DOHH2 (cell line): ENCODE results near the gene CXXC5.

Source experiments
- H3F3A ChIP-seq: fragments of 200-600 bp; sonication (generic), shearing (Covaris generic); 2 replicates; pipeline ENCODE4 v1.6.0; 2016; ENCODE audit warnings: antibody characterized with exemption, mild to moderate bottlenecking; ENCODE audit not compliant: control insufficient read depth, insufficient read depth
- H3K27ac ChIP-seq: fragments of 200-600 bp; sonication (generic); 2 replicates; pipeline ENCODE4 v1.5.1; 2014; ENCODE audit warnings: low read depth, mild to moderate bottlenecking, low read length, moderate library complexity
- H3K27me3 ChIP-seq: fragments of 200-600 bp; sonication (generic); 2 replicates; pipeline ENCODE4 v1.6.1; 2014; ENCODE audit warnings: mild to moderate bottlenecking, low read length, mixed read lengths; ENCODE audit not compliant: control insufficient read depth
- H3K36me3 ChIP-seq: fragments of 200-600 bp; sonication (generic); 2 replicates; pipeline ENCODE4 v1.6.1; 2014; ENCODE audit warnings: mild to moderate bottlenecking, low read length, moderate library complexity, mixed read lengths; ENCODE audit not compliant: control insufficient read depth
- H3K4me1 ChIP-seq: fragments of 200-600 bp; sonication (generic); 2 replicates; pipeline ENCODE4 v1.6.1; 2014; ENCODE audit warnings: mild to moderate bottlenecking, low read length, mixed read lengths; ENCODE audit not compliant: control insufficient read depth
- H3K4me2 ChIP-seq: fragments of 200-600 bp; sonication (generic); 2 replicates; pipeline ENCODE4 v1.6.0; 2014; ENCODE audit warnings: mild to moderate bottlenecking, low read length, moderate library complexity
- H3K4me3 ChIP-seq: fragments of 200-600 bp; sonication (generic); 2 replicates; pipeline ENCODE4 v1.5.1; 2014; ENCODE audit warnings: mild to moderate bottlenecking, low read length, mixed read lengths
- H3K79me2 ChIP-seq: fragments of 200-600 bp; sonication (generic); 2 replicates; pipeline ENCODE4 v1.6.1; 2014; ENCODE audit warnings: mild to moderate bottlenecking, low read length, mixed read lengths; ENCODE audit not compliant: control insufficient read depth
- H3K9me2 ChIP-seq: fragments of 200-600 bp; sonication (generic); replicated peaks from 2 replicates; pipeline ENCODE4 v1.6.1; 2014; ENCODE audit warnings: mild to moderate bottlenecking, low read length, mixed read lengths; ENCODE audit not compliant: control insufficient read depth
- H3K9me3 ChIP-seq: fragments of 200-600 bp; sonication (generic); 2 replicates; pipeline ENCODE4 v1.6.1; 2014; ENCODE audit warnings: antibody characterized with exemption, low read length, mixed read lengths; ENCODE audit not compliant: control insufficient read depth, insufficient read depth
- H4K20me1 ChIP-seq: fragments of 200-600 bp; sonication (generic); 2 replicates; pipeline ENCODE4 v1.6.0; 2014; ENCODE audit warnings: low read depth, mild to moderate bottlenecking, antibody characterized with exemption, low read length, moderate library complexity; ENCODE audit not compliant: control insufficient read depth, insufficient read depth
- EZH2phosphoT487 ChIP-seq: fragments of 200-600 bp; sonication (generic); IDR thresholded peaks from 2 replicates; pipeline ENCODE4 v1.6.1; 2017; ENCODE audit warnings: borderline replicate concordance, mild to moderate bottlenecking, antibody characterized with exemption, low read length, moderate library complexity, mixed read lengths
- TF ChIP-seq, protein P1 (sequence below): fragments of 200-600 bp; sonication (generic); IDR thresholded peaks from one replicate; pipeline ENCODE4 v1.5.1; 2014; ENCODE audit warnings: antibody characterized with exemption, mild to moderate bottlenecking, low read depth, low read length; ENCODE audit not compliant: poor library complexity, severe bottlenecking

Gene CXXC5

DNA sequence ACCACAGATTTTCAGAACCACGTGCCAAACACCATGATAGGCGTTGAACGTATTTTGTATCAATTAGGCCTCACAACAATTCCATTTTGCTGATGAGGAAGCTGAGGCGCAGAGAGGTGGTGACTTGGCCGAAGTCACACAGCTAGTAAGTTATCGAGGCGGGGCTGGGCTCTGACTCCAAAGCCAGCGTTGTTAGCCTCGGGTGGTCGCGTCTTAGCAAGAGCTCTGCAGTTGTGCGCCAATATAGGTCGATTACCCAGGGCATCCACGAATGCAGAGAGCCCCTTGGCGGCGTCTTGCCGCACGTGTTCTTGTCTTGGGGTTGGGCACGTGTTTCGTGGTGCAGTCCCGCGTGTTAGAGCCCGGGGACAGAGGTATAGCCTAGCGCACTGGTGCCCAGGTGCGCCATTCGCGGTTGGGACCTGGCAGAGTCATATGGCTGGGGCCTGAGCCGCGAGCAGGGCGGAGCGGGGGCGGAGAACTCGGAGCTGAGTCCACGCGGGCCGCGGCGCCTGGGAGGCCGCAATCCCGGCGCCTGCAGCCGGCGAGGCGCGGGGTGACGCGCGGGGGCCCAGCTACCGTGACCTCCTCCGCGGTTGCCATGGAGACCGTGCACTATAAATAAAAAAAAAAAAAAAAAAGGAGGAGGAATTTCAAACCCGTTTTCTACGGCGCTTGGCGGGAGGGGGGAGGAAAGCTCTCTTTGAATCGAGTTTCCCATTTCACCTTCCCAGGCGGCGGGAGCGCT is 62.3 kb downstream of the CXXC5 start:
- H3K4me3 ChIP-seq: peak overlapping the region; percentile 76
- no peaks in the 10 kb centered on the region for H3K9me2 ChIP-seq
- peaks cover 13% of the 10 kb centered on the region for H3F3A ChIP-seq
- H3K27me3 ChIP-seq: peaks cover 14% of the 10 kb centered on the region
- TF ChIP-seq EZH2phosphoT487: no peak
- TF ChIP-seq, protein P1, sequence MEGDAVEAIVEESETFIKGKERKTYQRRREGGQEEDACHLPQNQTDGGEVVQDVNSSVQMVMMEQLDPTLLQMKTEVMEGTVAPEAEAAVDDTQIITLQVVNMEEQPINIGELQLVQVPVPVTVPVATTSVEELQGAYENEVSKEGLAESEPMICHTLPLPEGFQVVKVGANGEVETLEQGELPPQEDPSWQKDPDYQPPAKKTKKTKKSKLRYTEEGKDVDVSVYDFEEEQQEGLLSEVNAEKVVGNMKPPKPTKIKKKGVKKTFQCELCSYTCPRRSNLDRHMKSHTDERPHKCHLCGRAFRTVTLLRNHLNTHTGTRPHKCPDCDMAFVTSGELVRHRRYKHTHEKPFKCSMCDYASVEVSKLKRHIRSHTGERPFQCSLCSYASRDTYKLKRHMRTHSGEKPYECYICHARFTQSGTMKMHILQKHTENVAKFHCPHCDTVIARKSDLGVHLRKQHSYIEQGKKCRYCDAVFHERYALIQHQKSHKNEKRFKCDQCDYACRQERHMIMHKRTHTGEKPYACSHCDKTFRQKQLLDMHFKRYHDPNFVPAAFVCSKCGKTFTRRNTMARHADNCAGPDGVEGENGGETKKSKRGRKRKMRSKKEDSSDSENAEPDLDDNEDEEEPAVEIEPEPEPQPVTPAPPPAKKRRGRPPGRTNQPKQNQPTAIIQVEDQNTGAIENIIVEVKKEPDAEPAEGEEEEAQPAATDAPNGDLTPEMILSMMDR: no peak
- H3K79me2 ChIP-seq: no peaks in the 10 kb centered on the region
- no peaks in the 10 kb centered on the region for H3K9me3 ChIP-seq
- H4K20me1 ChIP-seq: no peaks in the 10 kb centered on the region
- H3K4me2 ChIP-seq: peak overlapping the region; percentile 92
- peaks cover 56% of the 10 kb centered on the region for H3K4me1 ChIP-seq
- H3K27ac ChIP-seq: peak overlapping the region; percentile 31
- H3K36me3 ChIP-seq: no peaks in the 10 kb centered on the region

DNA sequence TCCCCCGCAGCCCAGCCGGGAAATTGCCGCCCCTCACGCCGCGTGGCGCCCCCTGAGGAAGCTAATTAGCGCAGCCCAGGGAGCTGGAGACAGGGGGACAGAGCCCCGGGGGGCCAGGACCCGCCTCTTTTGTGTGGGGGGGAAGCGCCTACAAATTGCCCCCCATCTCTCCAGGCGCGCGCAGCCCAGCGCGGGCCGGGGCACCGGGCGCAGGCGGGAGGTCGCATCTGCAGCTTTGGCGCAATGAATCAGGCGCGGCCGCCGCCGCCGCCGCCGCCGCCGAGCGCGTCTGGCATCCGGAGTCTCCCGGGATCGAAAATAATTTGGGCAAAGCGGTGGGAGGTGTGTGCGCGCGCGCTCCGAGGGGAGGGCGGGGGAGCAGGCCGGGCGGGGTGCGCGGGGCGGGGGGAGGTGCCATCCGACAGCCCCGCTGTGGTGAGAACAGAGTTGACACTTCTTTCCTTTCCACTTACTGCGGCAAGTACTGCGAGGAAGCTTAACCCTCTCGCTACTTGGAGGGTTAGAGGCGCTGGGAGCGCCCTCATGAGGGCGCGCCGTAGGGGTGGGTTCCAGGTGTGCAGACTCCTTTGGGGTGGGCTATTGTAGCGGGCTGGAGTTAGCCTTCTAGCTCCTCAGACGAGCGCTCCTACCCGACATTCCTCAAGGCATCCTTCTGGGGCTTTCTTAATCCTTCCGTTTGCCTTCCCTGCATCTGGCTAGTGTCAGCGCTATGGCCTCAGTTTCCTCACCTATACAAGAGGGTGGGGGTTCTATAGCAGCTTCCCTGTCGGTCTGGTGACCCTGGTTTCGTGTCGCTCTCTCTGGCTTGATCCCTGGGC is 63.1 kb downstream of the CXXC5 start:
- H3K4me2 ChIP-seq: peak overlapping the region; percentile 92
- H3K27me3 ChIP-seq: peaks cover 14% of the 10 kb centered on the region
- peaks cover 13% of the 10 kb centered on the region for H3F3A ChIP-seq
- H4K20me1 ChIP-seq: no peaks in the 10 kb centered on the region
- no peaks in the 10 kb centered on the region for H3K79me2 ChIP-seq
- no peaks in the 10 kb centered on the region for H3K36me3 ChIP-seq
- H3K4me1 ChIP-seq: peaks cover 48% of the 10 kb centered on the region
- TF ChIP-seq, protein P1: peak; percentile 64
- TF ChIP-seq EZH2phosphoT487: no peak
- peak overlapping the region; percentile 31 for H3K27ac ChIP-seq
- no peaks in the 10 kb centered on the region for H3K9me2 ChIP-seq
- H3K9me3 ChIP-seq: no peaks in the 10 kb centered on the region
- peak overlapping the region; percentile 76 for H3K4me3 ChIP-seq

DNA sequence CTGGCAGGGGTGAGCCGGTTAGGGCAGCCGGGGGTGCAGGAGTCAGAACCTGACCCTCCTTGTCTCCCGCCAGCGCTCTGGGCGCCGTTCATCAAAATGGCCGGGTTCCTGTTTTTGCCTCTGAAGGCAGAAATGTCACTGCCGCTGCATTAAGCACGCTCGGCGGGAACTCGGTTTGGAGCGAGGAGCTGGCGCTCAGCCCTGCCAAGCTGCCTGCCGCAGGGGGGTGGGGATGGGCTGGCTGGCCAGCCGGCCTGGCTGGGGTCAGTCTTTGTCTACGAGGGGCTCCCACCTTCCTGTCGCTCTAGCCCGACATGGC is 63.7 kb downstream of the CXXC5 start:
- Histone ChIP-seq H3K4me2 (peak overlapping the region; percentile 92), H3K9me2 (no peaks in the 10 kb centered on the region), H3K4me3 (peak overlapping the region; percentile 76), H3K9me3 (no peaks in the 10 kb centered on the region), H3K27ac (no peak overlapping the region), H3K36me3 (no peaks in the 10 kb centered on the region), H3K27me3 (peaks cover 14% of the 10 kb centered on the region), H3F3A (peaks cover 13% of the 10 kb centered on the region), H4K20me1 (no peaks in the 10 kb centered on the region), H3K79me2 (no peaks in the 10 kb centered on the region), H3K4me1 (peaks cover 45% of the 10 kb centered on the region)
- TF ChIP-seq, protein P1: no peak
- TF ChIP-seq EZH2phosphoT487: no peak
